Esophagus muscularis mucosa (tissue), 3 donors: ENCODE data around the gene SIX3.

Experiments
- POLR2A ChIP-seq: fragments of 450-650 bp; IDR thresholded peaks from one replicate; pipeline ENCODE4 v1.6.1; 2017; ENCODE audit warnings: antibody characterized with exemption, moderate library complexity, mild to moderate bottlenecking, low read depth
- TF ChIP-seq, protein P1 (sequence below), 3 experiments: fragments of 200-600 bp in 2 of 3; fragments of 450-650 bp in 1 of 3; sonication (generic) in 2 of 3; IDR thresholded peaks; one replicate each; pipeline ENCODE4 v1.5.1; 2017 to 2019; ENCODE audit warnings: antibody characterized with exemption in 3 of 3, mild to moderate bottlenecking in 2 of 3, moderate library complexity in 1 of 3

DNA sequence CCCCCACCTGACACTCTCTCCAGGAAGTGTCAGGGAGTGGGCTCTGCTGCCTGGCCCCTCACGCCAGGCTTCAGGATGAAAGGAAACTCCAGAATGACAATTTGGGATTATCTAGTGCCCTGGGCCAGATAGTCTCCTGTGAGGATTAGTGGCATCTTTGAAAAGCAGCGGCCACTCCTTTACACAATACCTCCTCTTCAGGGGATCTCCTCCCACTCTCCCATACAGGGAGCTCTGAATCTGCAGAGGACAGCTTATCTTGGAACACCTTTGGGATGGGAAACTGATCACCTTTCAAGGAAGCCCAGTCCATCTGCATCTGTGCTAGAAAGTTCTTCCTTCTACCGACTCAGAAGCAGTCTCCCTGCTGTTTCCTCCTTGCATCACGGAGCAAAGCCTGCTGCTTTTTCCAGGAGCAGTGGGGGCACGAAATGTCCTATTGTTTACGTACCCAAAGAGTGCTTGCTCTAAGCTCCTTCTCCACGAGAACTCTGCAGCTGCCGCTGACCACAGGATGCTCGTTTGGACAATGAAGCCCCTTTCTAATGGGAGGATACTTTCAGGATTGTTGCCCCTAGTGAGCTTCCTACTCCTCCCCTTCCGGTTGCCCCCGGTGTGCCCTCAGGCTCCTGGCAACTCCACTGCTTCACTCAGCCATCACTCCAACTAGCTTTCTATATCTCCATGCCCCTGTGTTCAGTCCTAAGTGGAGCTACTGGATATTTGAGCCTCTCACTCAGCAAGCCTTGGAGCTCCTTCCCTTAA is 31.5 kb downstream of the SIX3 start:
- TF ChIP-seq POLR2A, result no peak
- TF ChIP-seq, protein P1, sequence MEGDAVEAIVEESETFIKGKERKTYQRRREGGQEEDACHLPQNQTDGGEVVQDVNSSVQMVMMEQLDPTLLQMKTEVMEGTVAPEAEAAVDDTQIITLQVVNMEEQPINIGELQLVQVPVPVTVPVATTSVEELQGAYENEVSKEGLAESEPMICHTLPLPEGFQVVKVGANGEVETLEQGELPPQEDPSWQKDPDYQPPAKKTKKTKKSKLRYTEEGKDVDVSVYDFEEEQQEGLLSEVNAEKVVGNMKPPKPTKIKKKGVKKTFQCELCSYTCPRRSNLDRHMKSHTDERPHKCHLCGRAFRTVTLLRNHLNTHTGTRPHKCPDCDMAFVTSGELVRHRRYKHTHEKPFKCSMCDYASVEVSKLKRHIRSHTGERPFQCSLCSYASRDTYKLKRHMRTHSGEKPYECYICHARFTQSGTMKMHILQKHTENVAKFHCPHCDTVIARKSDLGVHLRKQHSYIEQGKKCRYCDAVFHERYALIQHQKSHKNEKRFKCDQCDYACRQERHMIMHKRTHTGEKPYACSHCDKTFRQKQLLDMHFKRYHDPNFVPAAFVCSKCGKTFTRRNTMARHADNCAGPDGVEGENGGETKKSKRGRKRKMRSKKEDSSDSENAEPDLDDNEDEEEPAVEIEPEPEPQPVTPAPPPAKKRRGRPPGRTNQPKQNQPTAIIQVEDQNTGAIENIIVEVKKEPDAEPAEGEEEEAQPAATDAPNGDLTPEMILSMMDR (IDR thresholded peaks at IDR 0.05), result no peak
